HG03442 (cell line): ENCODE measurements around the gene HAO2.
"Not testable (repeated sequence)": the region's sequence is repeated elsewhere in the genome, so short reads cannot be mapped to it uniquely, and the experiment has no call there.

Experiments
- ATAC-seq: cut with Tn5 transposase; IDR thresholded peaks from one replicate; pipeline ENCODE4 v1.9.1; 2021; ENCODE audit warnings: mild to moderate bottlenecking, moderate library complexity; ENCODE audit not compliant: unreplicated experiment

Gene HAO2

DNA sequence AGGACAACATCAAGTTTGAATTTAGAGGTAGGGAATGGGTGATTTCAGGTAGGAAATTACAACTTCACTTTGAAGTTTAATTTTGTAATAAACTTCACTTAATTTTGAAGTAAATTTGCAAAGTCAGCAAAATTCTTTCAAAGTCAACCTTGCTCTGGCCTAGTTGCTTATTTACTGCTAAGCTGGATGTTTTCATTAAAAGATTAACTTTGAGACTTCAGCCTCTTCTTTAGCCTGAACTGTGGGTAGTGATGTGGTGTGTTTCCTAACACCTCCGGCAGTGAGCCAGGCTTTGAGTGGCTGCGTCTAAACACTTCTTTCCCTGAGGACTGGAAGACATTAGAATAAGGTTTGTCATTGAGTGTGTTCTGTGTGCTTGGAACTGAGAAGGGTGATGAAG is at the start of gene HAO2:
Gene HAO2, plus strand, starts transcription at position 232 of the 400 bp plus-strand sequence. CDS start 12,301 bp downstream, outside the sequence.
- no peak for ATAC-seq

DNA sequence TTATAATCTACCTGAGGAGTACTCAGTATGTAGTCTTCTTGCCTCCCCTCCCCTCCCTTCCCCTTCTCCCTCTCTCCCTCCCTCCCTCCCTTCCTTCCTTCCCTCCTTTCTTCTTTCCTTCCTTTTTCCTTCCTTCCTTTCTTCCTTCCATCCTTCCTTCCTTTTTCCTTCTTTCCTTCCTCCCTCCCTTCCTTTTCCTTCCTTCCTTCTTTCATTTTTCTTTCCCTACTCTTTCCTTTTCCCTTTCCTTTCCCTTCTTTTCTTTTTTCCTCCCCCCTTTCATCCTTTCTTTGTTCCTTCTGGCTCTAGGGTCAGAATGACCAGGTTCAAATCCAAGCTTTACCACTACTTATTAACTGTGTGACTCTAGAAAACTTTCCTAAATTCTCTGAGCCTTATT is 48.5 kb upstream of the HAO2 start:
- no peak for ATAC-seq

DNA sequence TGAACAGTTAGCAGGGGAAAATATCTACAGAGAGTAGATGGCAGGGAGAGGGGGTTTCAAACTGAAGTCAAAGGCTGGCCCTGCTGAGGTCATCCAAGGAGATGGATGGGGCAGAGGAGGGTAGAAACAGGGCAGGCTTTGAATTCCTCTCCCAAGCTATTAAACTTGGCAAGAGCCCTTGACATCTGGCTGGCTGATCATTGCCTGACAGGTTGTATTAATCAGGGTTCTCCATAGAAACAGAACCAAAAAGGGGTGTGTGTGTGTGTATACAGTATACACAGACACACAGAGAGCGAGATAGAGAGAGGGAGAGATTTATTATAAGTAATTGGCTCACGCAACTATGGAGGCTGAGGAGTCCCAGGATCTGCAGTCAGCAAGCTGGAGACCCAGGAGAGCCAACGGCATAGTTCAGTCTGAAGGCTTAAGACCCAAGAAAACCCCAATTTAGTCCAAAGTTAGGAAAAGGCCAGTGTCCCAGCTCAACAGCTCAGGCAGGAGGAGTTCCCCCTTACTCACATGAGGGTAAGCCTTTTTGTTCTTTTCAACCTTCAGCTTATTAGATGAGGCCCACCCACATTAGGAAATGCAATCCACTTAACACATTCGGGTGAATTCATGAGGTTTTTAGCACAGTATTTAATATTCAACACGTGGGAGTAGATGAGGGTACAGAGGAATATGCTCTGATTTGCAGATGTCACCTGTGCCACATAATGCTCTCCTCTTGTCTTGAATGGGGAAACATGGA is 46.7 kb upstream of the HAO2 start:
- ATAC-seq: no peak

DNA sequence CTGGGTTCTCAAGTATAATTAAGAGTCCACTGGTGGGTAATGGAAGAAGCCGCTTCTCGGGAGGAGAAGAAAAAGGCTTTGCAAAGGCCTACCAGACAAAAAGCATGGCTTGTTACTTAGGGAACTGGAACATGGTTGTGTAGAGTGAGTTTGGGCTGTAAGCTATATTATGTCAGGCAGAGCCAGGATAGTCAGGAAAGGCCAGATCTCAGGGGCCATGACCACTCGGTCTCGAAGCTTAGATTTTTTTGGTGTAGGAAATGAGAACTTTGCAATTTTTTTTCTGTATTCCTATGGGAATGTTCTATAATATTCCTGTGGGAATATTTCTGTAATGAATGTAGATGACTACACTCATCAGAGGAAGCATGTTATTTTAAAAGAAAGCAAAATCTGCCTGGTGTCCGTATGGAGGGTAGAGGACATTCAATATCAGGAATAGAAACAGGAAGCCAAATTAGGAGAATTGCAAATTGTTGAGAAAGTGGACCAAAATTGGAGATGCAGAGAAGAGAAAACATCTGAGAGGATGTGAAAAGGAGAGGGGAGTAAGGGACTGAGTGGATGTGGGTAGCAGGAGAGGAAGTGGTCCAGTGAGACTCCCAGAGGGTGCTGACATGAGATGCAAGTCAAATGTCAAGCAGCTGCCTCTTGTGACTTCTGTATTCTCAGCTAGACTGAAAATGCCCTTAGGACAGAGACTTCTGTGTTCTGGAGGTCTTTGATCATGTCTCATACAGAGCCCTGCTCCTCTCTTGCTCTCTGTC is 45.2 kb upstream of the HAO2 start:
- ATAC-seq: peak; percentile 84

DNA sequence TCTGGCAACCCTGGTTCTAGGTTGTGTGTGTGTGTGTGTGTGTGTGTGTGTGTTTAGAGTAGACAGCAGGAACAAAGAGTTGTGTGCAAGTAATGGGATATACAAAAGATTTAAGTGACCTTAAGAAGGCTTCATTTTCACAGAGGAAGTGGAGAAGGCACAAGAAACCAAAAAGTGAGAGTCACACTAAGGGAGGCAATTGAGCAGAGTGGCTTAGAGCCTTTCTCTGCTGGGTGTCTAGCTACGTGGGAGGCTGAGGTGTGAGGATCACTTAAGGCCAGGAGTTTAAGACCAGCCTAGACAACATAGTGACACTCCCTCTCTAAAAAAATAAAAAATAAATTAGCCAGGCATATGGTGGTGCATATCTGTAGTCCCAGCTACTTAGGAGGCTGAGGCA is 44.4 kb upstream of the HAO2 start:
- ATAC-seq: no peak

DNA sequence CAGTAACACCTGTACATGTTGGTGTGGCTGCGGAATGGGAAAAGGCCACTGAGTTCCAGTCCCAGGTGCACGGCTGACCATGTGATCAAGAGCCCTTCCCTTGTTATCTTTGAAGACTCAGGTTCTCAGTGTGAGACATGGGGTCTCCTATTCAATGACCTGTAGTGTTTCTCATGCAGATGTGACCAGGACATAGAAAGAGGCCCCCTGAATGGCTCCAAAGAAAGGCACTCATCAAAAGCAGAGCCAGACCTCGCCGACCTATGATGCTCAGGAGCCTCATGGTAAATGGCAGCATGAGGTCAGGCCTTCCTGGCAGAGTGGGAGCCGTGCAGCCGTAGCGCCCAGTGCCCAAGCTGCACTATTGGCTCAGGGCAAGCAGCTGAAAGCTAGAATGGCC is 42.3 kb upstream of the HAO2 start:
- no peak for ATAC-seq

DNA sequence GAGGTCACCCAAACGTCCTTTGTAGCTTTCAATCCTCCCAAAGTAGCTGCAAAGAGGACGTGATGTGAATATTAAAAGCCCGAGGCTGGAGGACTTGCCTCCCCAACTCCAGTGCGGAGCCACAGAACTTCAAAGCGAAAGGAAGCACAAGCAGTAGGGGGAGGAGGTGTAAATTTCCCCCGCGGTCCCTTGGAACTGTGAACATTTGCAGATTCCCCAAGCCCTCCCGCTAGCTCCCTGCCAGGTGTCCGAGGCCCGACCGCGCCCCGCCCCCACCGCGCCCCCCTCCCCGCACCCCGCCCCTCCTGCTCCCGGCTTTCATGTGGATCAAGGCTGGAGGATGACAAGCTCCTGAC is 41.5 kb upstream of the HAO2 start:
- no peak for ATAC-seq

DNA sequence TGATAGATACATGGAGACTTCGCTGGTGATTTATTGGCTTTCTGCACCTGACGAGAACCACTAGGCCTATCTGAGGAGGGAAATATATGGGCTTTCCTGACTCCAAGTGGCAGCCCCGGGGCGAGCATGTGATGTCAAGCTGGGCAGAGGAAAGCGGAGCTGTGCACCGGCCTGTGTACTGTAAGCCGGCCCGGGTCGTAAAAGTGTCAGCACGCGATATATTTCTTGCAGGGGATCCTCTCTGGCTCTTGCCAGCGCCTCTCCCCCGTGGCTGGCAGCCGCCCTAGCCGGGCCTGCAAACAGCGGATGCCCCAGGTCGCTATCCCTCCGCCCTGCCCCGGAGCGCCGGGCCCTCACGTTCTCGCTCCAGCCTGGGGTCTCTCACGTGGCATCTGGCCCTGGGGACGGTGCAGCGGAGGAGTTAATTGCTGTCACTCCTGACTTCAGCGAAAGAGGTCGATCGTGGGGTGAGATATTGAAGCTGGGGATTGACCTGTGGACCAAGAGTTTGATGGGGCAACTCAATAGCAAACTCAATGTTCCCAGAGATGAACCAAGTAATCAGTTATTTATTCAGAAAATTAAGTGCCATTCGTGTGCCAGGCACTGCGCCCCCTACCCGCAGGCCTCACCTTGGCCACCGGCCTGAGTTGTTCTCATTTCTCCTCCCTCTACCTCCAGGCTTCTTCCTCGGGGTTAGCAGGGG is 41.0 kb upstream of the HAO2 start:
- no peak for ATAC-seq

DNA sequence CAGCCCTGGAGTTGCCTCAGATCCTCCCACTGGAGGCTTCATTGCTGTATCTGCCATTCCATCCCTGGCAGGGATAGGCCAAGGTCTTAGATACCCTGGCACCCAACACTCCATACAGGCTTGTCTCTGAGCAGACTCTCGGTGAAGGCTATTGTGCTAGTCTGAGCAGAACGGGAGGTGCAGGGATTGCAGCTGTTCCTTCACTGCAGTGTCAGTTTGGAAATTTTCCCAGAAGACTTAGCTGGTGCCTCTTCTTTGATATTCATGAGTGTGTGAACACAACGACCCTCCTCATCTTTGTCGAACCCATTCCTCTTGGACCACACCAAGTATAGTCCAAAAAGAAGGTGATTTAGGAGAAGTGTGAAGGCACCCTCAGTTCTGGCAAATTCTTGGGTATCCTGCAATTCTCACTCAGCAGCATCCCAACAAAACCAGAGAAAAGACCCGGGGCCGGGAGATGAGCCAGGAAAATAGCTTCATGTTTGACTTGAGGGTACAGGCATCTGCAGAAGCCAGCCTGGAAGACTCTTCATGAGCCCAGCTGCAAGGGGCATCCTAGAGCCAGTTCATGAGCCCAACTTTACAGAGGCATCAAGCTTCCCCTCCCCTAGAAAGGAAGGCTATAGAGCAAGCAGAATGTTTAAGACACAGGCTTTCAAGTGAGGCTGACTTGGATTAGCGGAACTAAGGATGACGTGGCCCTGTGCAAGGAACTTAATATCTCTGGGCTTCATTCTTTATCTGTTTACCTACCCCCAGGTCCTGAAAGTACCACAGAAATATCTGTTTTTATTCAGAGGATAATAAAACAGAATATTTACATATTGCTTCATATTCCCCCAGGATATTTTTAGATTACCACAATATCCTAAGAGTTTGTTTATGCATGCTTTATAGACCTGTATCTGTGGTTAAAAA is 38.8 kb upstream of the HAO2 start:
- no peak for ATAC-seq

DNA sequence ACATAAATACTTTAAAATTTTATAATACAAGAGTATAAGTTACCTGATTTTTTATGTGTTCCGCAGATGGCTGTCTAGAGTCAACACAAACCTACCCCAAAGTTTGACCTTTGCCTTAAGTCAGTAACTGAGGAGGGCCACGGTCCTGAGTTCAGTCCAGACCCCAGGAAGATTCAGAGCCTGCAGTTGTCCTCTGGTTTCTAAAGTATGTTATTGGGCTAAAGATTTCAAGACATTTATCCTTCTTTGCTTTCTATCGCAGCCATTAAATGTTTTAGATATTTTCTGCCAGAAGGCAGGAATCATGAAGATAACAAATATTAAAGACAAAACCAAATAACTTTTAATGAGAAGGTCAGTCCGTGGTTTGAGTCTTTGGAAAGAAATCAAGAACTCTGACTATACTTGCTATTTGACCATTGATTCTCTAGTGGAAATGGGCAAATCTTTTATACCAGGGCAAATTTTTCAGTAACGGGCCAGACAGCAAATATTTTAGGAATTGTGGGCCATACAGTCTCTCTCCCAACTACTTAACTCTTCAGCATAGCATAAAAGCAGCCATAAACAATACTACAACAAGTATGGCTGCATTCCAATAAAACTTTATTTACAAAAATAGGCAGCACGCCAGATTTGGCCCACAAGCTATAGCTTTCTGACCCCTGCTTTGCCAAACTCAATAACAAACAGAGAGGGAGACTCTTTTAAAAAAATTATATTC is 38.0 kb upstream of the HAO2 start:
- no peak for ATAC-seq

DNA sequence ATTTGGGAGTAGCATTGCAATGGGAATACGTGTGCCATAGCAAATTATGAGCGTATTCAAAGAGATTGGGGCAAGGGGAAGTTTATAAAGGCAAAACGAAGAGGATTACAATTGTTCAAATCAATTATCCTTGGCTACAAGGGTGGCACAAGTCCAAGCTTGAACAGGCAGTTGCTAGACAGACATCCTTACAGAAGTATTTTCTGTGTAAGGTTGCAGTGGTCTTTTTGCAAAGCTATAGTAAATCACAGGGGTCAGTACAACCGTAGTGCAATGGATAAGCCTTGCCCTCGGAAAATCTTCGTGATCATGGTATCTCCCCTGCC is 37.4 kb upstream of the HAO2 start:
- ATAC-seq: no peak

DNA sequence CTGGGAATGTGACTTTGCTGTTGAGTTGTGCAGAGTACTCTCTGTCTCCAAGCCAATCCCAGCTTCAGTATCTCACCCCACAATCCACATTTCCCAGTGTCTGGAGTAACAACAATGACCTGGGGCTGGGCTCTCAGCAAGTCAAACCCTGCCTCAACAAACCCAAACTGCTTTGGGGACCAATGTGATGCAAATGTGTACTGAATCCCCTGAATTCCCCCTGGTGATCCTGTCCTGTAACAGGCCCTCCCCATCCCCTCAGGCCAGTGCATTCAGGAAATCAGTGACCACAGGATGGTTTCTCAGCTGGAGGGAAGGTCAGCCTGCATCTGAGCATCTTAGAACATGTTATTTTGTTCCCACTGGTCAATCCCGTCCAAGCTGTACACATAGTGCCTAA is 36.7 kb upstream of the HAO2 start:
- ATAC-seq: no peak

DNA sequence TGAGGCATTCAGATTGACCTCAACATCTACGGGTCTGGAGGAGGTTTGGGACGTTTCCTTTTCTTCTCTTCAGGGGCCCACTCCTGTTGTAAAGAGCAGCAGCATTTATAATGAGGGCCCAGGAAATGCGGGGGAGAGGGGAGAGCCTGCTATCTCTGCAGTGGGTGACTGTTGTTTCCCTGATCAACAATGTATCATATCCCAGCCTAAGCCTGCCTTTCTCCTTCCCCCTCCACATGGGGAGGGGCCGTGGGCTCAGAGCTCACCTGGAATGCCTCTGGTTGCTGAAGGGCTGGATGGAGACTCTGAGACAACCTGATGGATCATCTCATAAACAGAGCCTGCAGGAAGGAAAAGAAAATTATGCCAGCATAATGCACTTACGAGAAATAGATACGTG is 36.0 kb upstream of the HAO2 start:
- ATAC-seq: no peak

DNA sequence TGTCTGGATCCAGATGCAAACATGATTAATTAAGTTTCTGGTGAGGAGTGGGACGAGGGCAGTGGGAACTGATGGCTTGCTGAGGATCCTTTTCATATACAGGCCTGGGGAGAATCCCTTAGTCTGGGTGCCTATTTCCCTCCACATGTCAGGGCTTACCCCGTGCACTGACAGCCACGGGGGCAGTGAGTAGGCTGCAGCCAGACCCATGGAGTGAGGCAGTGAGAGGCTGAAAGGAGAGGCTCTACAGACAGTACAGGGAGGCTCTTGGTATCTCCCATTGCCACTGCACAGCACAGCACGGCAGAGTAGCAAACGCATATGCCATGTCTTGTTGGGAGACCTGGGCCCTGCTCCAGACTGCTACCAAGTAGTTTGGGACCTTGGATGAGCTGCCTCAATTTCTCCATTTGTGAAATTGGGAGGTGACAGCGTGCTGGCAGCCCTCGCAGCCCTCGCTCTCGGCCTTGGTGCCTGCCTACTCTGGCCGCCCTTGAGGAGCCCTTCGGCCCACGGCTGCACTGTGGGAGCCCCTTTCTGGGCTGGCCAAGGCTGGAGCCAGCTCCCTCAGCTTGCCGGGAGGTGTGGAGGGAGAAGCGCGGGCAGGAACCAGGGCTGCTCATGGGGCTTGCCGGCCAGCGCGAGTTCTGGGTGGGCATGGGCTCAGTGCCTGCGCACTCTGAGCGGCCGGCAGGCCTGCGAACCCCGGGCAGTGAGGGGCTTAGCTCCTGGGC is 35.3 kb upstream of the HAO2 start:
- no peak for ATAC-seq

DNA sequence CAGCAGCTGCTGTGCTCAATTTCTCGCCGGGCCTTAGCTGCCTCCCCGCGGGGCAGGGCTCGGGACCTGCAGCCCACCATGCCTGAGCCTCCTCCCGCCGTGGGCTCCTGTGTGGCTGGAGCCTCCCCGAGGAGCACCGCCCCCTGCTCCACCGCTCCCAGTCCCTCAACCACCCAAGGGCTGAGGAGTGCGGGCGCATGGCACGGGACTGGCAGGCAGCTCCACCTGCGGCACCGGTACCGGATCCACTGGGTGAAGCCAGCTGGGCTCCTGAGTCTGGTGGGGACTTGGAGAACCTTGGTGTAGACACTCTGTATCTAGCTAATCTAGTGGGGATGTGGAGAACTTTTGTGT is 34.7 kb upstream of the HAO2 start:
- ATAC-seq: not testable (repeated sequence)

DNA sequence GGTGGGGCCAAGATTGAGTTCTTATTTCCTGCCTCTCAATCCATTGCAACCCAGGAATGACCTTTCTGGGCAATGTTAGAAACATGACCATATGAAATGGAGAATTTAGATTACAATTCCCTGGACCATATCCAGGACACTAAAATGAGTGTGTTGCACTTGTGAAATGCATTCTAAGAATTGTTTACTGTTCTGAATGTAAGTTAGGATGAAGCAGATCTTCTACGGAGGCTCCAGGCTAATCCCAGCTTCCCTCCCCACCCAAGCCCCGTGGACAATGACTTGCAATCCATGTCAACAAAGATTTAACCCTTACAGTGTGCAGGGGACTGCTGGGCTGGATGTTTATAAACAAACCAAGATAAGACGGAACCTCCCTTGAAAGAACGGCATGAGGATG is 31.7 kb upstream of the HAO2 start:
- no peak for ATAC-seq

DNA sequence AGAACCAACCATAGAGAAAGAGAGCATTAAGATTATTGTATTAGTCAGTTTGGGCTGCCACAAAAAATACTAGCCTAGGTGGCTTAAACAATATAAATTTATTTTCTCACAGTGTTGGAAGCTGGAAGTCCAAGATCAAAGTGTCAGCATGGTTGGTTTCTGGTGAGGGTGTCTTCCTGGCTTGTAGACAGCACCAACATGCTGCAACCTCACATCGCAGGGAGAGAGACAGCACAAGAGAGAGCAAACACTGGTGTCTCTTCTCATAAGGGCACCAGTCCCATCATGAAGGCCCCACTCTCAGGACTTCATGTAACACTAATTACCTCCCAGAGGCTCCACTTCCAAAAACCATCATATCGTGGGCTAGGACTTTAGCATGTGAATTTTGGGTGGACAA is 30.6 kb upstream of the HAO2 start:
- no peak for ATAC-seq

DNA sequence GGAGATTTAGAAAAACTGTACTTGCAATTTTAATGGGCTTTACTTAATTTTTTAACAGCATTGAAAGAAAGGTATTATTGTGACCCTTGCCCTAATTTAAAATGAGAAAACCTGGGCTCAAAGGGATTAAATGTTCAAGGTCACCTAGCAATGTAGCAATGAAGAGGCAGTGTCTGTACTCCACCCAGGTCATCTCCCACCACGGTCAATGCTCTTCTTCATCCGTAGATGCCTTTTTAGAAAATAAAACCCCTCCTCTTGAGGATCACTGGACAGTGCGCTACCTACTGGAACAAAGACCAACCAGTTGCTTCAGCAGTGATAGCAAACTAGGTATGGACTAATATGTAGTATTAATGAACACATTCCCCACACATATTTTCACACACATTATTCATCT is 29.8 kb upstream of the HAO2 start:
- no peak for ATAC-seq

DNA sequence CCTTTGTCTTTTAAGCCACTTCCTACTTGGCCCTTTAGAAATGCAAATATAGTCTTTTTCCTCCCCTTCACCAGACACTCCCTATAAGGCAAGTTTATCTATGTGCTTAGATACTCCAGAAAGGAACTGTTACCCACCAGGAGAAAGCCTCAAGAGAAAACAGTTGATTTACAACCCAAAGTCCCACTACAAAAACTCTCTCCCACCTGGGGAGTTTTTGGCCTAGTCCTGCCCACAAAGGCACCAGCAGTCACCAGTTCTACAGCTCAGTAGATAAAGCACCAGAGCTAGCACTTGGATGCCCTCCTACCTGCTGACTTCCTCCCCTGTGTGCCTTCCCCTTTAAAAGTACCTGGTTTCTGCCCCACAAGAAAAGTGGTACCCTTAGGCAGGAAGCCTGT is 27.7 kb upstream of the HAO2 start:
- no peak for ATAC-seq
